ENCODE measurements around the gene CHAC1. TPM values are rescaled to one million over a fixed set of nuclear protein-coding genes. Genes with fewer than 3 reads are reported as not detected.

CHAC1 gene
- total and polyA plus RNA-seq, 2 donors (not counting 1 experiment from before 2014, with no cell fraction given): 7.5 to 62.6 TPM

- Histone ChIP-seq H3K9me3 (ENCODE audit: control insufficient read depth, insufficient read depth, low read depth, low read length) (no peaks in the 10 kb centered on the region), H3K4me1 (ENCODE audit: control insufficient read depth, extremely low read depth, insufficient read depth, low read length) (no peaks in the 10 kb centered on the region), H3K36me3 (ENCODE audit: control insufficient read depth, insufficient read depth, low read length) (no peaks in the 10 kb centered on the region), H3K27ac (ENCODE audit: insufficient read depth, low read length) (no peak overlapping the region), H4K20me1 (ENCODE audit: control insufficient read depth, extremely low read depth, insufficient read depth, low read length) (no peaks in the 10 kb centered on the region), H3K27me3 (ENCODE audit: control insufficient read depth, insufficient read depth, low read length) (peaks cover 28% of the 10 kb centered on the region), H2AFZ (ENCODE audit: low read length) (no peak overlapping the region), H3K79me2 (ENCODE audit: control insufficient read depth, insufficient read depth, low read length) (no peaks in the 10 kb centered on the region), H3K4me3 (replicated peaks in 1 of 4; ENCODE audit: control extremely low read depth in 1 of 4, insufficient read depth in 1 of 4, low read depth in 3 of 4, low read length in 4 of 4) (no peak overlapping the region), H3K9ac (ENCODE audit: insufficient read depth, low read length) (no peak overlapping the region), H3K4me2 (ENCODE audit: extremely low read depth, insufficient read depth, low read length) (no peak overlapping the region)
- no peak for DNase-seq (ENCODE audit: low read depth in 2 of 2)
- TF ChIP-seq EZH2 (IDR thresholded peaks at IDR 0.05; ENCODE audit: low read length, missing control alignments) (no peak), CTCF (conservative IDR thresholded peaks at IDR 0.05 in 1 of 2, IDR thresholded peaks at IDR 0.05 in 1 of 2; ENCODE audit: low read depth in 1 of 2, low read length in 2 of 2) (no peak)
Measured at GRCh38 chr15:40922608-40923005, 30.7 kb upstream of the CHAC1 start.

GRCh38 chr15:40923551-40923950, 29.7 kb upstream of the CHAC1 start:
- peak in 1 of 2 donors; percentile 24 for DNase-seq (ENCODE audit: low read depth in 2 of 2)
- peaks cover 34% of the 10 kb centered on the region for H3K27me3 ChIP-seq (ENCODE audit: control insufficient read depth, insufficient read depth, low read length)
- TF ChIP-seq EZH2 (IDR thresholded peaks at IDR 0.05; ENCODE audit: low read length, missing control alignments) (no peak), CTCF (conservative IDR thresholded peaks at IDR 0.05 in 1 of 2, IDR thresholded peaks at IDR 0.05 in 1 of 2; ENCODE audit: low read depth in 1 of 2, low read length in 2 of 2) (no peak)

GRCh38 chr15:40925495-40925862, 27.8 kb upstream of the CHAC1 start:
- no peaks in the 10 kb centered on the region for H4K20me1 ChIP-seq (ENCODE audit: control insufficient read depth, extremely low read depth, insufficient read depth, low read length)
- H3K9me3 ChIP-seq (ENCODE audit: control insufficient read depth, insufficient read depth, low read depth, low read length): no peaks in the 10 kb centered on the region
- H3K4me3 ChIP-seq (replicated peaks in 1 of 4; ENCODE audit: control extremely low read depth in 1 of 4, insufficient read depth in 1 of 4, low read depth in 3 of 4, low read length in 4 of 4): no peak overlapping the region
- no peak overlapping the region for H3K4me2 ChIP-seq (ENCODE audit: extremely low read depth, insufficient read depth, low read length)
- TF ChIP-seq CTCF (conservative IDR thresholded peaks at IDR 0.05 in 1 of 2, IDR thresholded peaks at IDR 0.05 in 1 of 2; ENCODE audit: low read depth in 1 of 2, low read length in 2 of 2) (no peak), EZH2 (IDR thresholded peaks at IDR 0.05; ENCODE audit: low read length, missing control alignments) (no peak)
- DNase-seq (ENCODE audit: low read depth in 2 of 2): no peak
- H3K4me1 ChIP-seq (ENCODE audit: control insufficient read depth, extremely low read depth, insufficient read depth, low read length): peaks cover 11% of the 10 kb centered on the region
- H2AFZ ChIP-seq (ENCODE audit: low read length): no peak overlapping the region
- H3K27ac ChIP-seq (ENCODE audit: insufficient read depth, low read length): no peak overlapping the region
- H3K79me2 ChIP-seq (ENCODE audit: control insufficient read depth, insufficient read depth, low read length): no peaks in the 10 kb centered on the region
- H3K27me3 ChIP-seq (ENCODE audit: control insufficient read depth, insufficient read depth, low read length): peaks cover 45% of the 10 kb centered on the region
- no peaks in the 10 kb centered on the region for H3K36me3 ChIP-seq (ENCODE audit: control insufficient read depth, insufficient read depth, low read length)
- no peak overlapping the region for H3K9ac ChIP-seq (ENCODE audit: insufficient read depth, low read length)

More at GRCh38 chr15:40923551-40923950, 29.7 kb upstream of the CHAC1 start:
- no peak overlapping the region for H3K9ac ChIP-seq (ENCODE audit: insufficient read depth, low read length)
- peaks cover 1% of the 10 kb centered on the region for H3K4me1 ChIP-seq (ENCODE audit: control insufficient read depth, extremely low read depth, insufficient read depth, low read length)
- H3K4me2 ChIP-seq (ENCODE audit: extremely low read depth, insufficient read depth, low read length): no peak overlapping the region
- H3K36me3 ChIP-seq (ENCODE audit: control insufficient read depth, insufficient read depth, low read length): no peaks in the 10 kb centered on the region
- H3K4me3 ChIP-seq (replicated peaks in 1 of 4; ENCODE audit: control extremely low read depth in 1 of 4, insufficient read depth in 1 of 4, low read depth in 3 of 4, low read length in 4 of 4): no peak overlapping the region
- no peaks in the 10 kb centered on the region for H3K9me3 ChIP-seq (ENCODE audit: control insufficient read depth, insufficient read depth, low read depth, low read length)
- no peak overlapping the region for H2AFZ ChIP-seq (ENCODE audit: low read length)
- no peaks in the 10 kb centered on the region for H3K79me2 ChIP-seq (ENCODE audit: control insufficient read depth, insufficient read depth, low read length)
- H4K20me1 ChIP-seq (ENCODE audit: control insufficient read depth, extremely low read depth, insufficient read depth, low read length): no peaks in the 10 kb centered on the region
- no peak overlapping the region for H3K27ac ChIP-seq (ENCODE audit: insufficient read depth, low read length)

Measured in fibroblast of lung (primary cell).